Cardiac muscle cell (in vitro differentiated cells and primary cell): ENCODE measurements around the gene ZC3H12A. TPM values are rescaled to one million over a fixed set of nuclear protein-coding genes. Genes with fewer than 3 reads are reported as not detected.

ENCODE experiments used
- DNase-seq, 2 donors: peaks; one replicate each; pipeline versions ENCODE4 v3.0.0 to v3.0.0-alpha.2; 2010 to 2017; ENCODE audit warnings: low read depth in 1 of 2, low spot score in 1 of 2
- H3K27ac ChIP-seq: fragments of 200-600 bp; sonication (generic); 2 replicates; pipeline ENCODE4 v1.5.1; 2016
- H3K27me3 ChIP-seq: fragments of 200-600 bp; sonication (generic); 2 replicates; pipeline ENCODE4 v1.6.0; 2016; ENCODE audit warnings: control low read depth
- H3K36me3 ChIP-seq: fragments of 200-600 bp; sonication (generic); 2 replicates; pipeline ENCODE4 v1.5.1; 2016; ENCODE audit warnings: control low read depth
- H3K4me1 ChIP-seq: fragments of 200-600 bp; sonication (generic); 2 replicates; pipeline ENCODE4 v1.8.1; 2017; ENCODE audit warnings: low read depth, mild to moderate bottlenecking, mixed run types
- H3K4me3 ChIP-seq: fragments of 200-600 bp; sonication (generic); 2 replicates; pipeline ENCODE4 v1.5.1; 2016; ENCODE audit warnings: mild to moderate bottlenecking
- H3K9me3 ChIP-seq: fragments of 200-600 bp; sonication (generic); 2 replicates; pipeline ENCODE4 v1.5.1; 2017; ENCODE audit warnings: low read depth, mild to moderate bottlenecking, control low read depth
- polyA plus RNA-seq: library from polyadenylated mRNA; unstranded; fragments of >200 nt; fragmentation: Nextera tagmentation; extraction: Ambion mirVana; gene quantifications from 2 replicates; pipeline ENCODE4 v1.2.1, GENCODE V29; 2016
- total RNA-seq: library from RNA; depleted of rRNA; stranded (reverse); fragments of >200 nt; gene quantifications from 2 replicates; pipeline ENCODE4 v1.2.3, GENCODE V29; 2016
- TF ChIP-seq, protein P1 (sequence below): IDR thresholded peaks from 2 replicates; pipeline ENCODE4 v1.5.1; 2012; ENCODE audit warnings: low read depth, mild to moderate bottlenecking, low read length

ZC3H12A gene
- total and polyA plus RNA-seq, 2 experiments from 2014 or later: 5.2 to 14.0 TPM

GRCh38 chr1:37482796-37483744, 8.7 kb downstream of the ZC3H12A start:
- TF ChIP-seq, protein P1, sequence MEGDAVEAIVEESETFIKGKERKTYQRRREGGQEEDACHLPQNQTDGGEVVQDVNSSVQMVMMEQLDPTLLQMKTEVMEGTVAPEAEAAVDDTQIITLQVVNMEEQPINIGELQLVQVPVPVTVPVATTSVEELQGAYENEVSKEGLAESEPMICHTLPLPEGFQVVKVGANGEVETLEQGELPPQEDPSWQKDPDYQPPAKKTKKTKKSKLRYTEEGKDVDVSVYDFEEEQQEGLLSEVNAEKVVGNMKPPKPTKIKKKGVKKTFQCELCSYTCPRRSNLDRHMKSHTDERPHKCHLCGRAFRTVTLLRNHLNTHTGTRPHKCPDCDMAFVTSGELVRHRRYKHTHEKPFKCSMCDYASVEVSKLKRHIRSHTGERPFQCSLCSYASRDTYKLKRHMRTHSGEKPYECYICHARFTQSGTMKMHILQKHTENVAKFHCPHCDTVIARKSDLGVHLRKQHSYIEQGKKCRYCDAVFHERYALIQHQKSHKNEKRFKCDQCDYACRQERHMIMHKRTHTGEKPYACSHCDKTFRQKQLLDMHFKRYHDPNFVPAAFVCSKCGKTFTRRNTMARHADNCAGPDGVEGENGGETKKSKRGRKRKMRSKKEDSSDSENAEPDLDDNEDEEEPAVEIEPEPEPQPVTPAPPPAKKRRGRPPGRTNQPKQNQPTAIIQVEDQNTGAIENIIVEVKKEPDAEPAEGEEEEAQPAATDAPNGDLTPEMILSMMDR: no peak
- DNase-seq: no peak
- H3K27ac ChIP-seq: no peak overlapping the region
- no peaks in the 10 kb centered on the region for H3K4me1 ChIP-seq
- no peak overlapping the region for H3K4me3 ChIP-seq
- no peaks in the 10 kb centered on the region for H3K27me3 ChIP-seq
- H3K36me3 ChIP-seq: peaks cover 19% of the 10 kb centered on the region
- H3K9me3 ChIP-seq: no peaks in the 10 kb centered on the region

DNA sequence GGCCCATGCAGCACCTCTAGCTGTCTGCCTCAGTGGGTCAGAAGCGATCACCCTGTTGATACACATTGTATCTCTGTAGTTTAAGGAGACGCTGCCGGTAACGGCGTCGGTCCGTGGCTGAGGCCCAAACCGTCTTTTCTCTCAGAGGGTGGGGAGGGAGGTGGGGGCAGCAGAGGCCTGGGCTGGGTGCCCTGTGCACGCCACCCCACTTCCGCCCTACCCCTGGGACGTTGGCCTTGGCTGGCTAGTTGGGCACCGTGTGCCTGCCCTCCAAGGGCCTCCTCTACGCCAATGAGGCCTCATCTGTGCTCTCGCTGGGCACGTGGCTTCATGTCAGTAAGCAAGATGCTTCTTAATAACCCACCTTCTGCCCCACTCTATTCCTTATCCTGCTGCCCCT, 9.4 kb downstream of the ZC3H12A start:
- Histone ChIP-seq H3K4me1 (no peaks in the 10 kb centered on the region), H3K27ac (no peak overlapping the region), H3K27me3 (no peaks in the 10 kb centered on the region), H3K36me3 (peaks cover 15% of the 10 kb centered on the region), H3K9me3 (no peaks in the 10 kb centered on the region), H3K4me3 (no peak overlapping the region)
- TF ChIP-seq, protein P1: no peak
- DNase-seq: no peak

DNA sequence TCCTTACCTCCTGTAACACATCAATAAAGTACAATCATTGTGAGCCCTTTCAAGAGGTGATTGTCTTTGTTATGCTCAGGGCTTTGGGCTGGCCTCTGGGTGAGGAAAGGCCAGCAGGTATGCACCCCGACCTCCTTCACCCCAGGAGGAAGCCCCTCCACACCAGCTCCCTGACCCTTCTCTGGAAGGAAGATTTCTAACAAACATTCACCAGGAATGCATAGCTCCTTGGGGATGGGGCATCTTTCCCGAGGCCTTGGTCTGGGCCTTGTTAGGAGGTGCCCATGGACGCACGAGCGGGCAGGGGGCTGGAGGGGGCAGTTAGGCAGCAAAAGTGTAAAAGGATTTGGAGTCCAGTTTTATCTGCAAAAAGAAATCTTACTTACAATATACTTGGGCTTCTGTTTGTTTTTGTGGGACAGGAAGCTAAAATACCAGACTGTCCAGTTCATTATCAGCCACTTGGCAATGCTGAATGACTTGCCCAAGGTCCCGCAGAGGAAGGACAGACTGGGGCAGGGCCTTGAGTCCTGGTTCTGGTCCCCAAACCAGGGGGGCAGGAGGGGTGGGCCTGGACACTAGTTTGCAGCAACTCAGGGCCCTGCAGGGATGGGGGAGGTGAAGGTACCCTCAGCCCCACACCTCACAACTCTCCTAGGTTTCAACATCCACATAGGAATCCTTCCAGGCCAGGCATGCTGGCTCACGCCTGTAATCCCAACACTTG, 10.1 kb downstream of the ZC3H12A start:
- Histone ChIP-seq H3K36me3 (peaks cover 15% of the 10 kb centered on the region), H3K4me3 (no peak overlapping the region), H3K27me3 (no peaks in the 10 kb centered on the region), H3K9me3 (no peaks in the 10 kb centered on the region), H3K27ac (no peak overlapping the region), H3K4me1 (no peaks in the 10 kb centered on the region)
- no peak for DNase-seq
- TF ChIP-seq, protein P1: no peak

- no peaks in the 10 kb centered on the region for H3K27me3 ChIP-seq
- peak in 1 of 2 donors; percentile 66 for DNase-seq
- no peaks in the 10 kb centered on the region for H3K4me1 ChIP-seq
- H3K27ac ChIP-seq: no peak overlapping the region
- H3K4me3 ChIP-seq: no peak overlapping the region
- H3K9me3 ChIP-seq: no peaks in the 10 kb centered on the region
- TF ChIP-seq, protein P1: no peak
- H3K36me3 ChIP-seq: peaks cover 7% of the 10 kb centered on the region
Observed at GRCh38 chr1:37485902-37486679, 11.7 kb downstream of the ZC3H12A start.
